Measurements from ENCODE around the gene OR2T11.

DNA sequence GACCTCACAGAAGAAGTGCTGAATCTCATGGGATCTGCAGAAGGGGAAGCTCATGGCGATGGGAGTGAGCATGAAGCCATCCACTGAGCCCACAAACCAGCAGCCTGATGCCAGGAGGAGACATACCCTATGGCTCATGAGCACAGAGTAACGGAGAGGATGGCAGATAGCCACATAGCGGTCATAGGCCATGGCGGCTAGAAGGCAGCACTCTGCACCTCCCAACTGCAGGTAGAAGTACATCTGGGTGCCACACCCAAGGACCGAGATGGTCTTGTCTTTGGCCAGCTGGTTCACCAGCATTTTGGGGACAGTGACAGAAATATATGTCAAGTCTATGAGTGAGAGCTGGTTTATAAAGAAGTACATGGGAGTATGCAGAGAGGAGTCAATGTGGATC is 41.7 kb downstream of the OR2T11 start:
- TF ChIP-seq ATF7 (IDR thresholded peaks at IDR 0.05) (no peak), ATF7 (CRISPR knock-in tag; IDR thresholded peaks at IDR 0.05) (no peak), MIER2 (CRISPR knock-in tag; IDR thresholded peaks at IDR 0.05) (no peak), ZNF160 (CRISPR knock-in tag; IDR thresholded peaks at IDR 0.05) (no peak), HNRNPLL (IDR thresholded peaks at IDR 0.05; ENCODE audit: low read depth, low read length, poor library complexity, severe bottlenecking) (no peak), KDM5B (CRISPR knock-in tag; IDR thresholded peaks at IDR 0.05; ENCODE audit: borderline replicate concordance) (no peak), EZH2 (conservative IDR thresholded peaks at IDR 0.05; ENCODE audit: low read depth, low read length) (no peak), MAZ (IDR thresholded peaks at IDR 0.05; ENCODE audit: borderline replicate concordance, low read depth, low read length) (no peak), MAZ (CRISPR knock-in tag; IDR thresholded peaks at IDR 0.05; ENCODE audit: low read depth) (no peak), GABPA (IDR thresholded peaks at IDR 0.05; ENCODE audit: low read depth, low read length) (no peak), GABPA (CRISPR knock-in tag; IDR thresholded peaks at IDR 0.05; ENCODE audit: low read depth) (no peak), MYNN (CRISPR knock-in tag; IDR thresholded peaks at IDR 0.05; ENCODE audit: low read depth) (no peak), POLR2A (IDR thresholded peaks at IDR 0.05; ENCODE audit: insufficient read depth in 1 of 2, low read depth in 2 of 2, low read length in 2 of 2) (no peak)
- TF ChIP-seq, protein P1, sequence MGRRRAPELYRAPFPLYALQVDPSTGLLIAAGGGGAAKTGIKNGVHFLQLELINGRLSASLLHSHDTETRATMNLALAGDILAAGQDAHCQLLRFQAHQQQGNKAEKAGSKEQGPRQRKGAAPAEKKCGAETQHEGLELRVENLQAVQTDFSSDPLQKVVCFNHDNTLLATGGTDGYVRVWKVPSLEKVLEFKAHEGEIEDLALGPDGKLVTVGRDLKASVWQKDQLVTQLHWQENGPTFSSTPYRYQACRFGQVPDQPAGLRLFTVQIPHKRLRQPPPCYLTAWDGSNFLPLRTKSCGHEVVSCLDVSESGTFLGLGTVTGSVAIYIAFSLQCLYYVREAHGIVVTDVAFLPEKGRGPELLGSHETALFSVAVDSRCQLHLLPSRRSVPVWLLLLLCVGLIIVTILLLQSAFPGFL (CRISPR knock-in tag; IDR thresholded peaks at IDR 0.05) = no peak
- TF ChIP-seq, protein P2, sequence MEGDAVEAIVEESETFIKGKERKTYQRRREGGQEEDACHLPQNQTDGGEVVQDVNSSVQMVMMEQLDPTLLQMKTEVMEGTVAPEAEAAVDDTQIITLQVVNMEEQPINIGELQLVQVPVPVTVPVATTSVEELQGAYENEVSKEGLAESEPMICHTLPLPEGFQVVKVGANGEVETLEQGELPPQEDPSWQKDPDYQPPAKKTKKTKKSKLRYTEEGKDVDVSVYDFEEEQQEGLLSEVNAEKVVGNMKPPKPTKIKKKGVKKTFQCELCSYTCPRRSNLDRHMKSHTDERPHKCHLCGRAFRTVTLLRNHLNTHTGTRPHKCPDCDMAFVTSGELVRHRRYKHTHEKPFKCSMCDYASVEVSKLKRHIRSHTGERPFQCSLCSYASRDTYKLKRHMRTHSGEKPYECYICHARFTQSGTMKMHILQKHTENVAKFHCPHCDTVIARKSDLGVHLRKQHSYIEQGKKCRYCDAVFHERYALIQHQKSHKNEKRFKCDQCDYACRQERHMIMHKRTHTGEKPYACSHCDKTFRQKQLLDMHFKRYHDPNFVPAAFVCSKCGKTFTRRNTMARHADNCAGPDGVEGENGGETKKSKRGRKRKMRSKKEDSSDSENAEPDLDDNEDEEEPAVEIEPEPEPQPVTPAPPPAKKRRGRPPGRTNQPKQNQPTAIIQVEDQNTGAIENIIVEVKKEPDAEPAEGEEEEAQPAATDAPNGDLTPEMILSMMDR (CRISPR knock-in tag; IDR thresholded peaks at IDR 0.05) = no peak
